PFSK-1 (cell line): ENCODE measurements around the gene CLDN20.

Source experiments
- POLR2AphosphoS5 ChIP-seq: IDR thresholded peaks from 2 replicates; pipeline ENCODE4 v1.6.1; 2012; ENCODE audit warnings: low read depth, mild to moderate bottlenecking, control low read depth, low read length, moderate library complexity
- TAF1 ChIP-seq: IDR thresholded peaks from 2 replicates; pipeline ENCODE4 v1.6.1; 2012; ENCODE audit warnings: low read length, control low read depth, borderline replicate concordance; ENCODE audit not compliant: insufficient read depth
- TF ChIP-seq, protein P1 (sequence below), 2 experiments: IDR thresholded peaks; 2 replicates each; pipeline versions ENCODE4 v1.6.1 to v1.8.0; 2011 to 2012; ENCODE audit warnings: low read depth in 2 of 2, low read length in 2 of 2, control low read depth in 1 of 2, inconsistent platforms in 1 of 2, mild to moderate bottlenecking in 1 of 2, moderate library complexity in 1 of 2; ENCODE audit not compliant: insufficient read depth in 1 of 2

DNA sequence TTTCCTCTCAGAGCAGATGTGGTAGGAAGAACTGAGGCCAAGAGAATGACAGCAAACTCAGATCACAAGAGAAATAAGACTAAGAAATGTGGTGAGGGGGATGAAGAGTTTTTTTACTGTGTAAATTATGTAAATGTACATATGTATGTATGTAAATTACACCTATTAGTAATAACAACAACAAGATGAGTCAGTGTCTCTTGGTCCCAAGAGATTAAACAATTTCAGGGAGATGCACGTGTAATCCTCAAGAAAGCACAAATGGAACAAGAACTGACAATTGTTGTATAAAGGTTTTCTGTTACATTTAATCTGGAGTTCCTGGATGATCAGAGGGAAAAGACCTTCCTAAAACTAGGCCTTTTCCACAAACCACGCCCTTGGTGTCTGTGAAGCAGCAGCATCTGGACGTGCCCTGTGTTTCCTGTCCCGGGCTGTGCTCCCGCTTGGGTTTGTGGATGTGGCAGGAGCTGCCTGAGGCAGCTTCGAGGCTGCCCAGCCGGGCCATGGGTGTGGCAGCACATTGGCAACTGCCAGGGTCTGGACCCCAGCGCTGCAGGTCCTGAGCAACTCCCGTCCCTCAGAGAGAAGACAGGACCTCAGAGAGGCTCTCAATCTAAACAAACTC lies 994 bp downstream of the CLDN20 start:
- TF ChIP-seq POLR2AphosphoS5: no peak
- TF ChIP-seq, protein P1, sequence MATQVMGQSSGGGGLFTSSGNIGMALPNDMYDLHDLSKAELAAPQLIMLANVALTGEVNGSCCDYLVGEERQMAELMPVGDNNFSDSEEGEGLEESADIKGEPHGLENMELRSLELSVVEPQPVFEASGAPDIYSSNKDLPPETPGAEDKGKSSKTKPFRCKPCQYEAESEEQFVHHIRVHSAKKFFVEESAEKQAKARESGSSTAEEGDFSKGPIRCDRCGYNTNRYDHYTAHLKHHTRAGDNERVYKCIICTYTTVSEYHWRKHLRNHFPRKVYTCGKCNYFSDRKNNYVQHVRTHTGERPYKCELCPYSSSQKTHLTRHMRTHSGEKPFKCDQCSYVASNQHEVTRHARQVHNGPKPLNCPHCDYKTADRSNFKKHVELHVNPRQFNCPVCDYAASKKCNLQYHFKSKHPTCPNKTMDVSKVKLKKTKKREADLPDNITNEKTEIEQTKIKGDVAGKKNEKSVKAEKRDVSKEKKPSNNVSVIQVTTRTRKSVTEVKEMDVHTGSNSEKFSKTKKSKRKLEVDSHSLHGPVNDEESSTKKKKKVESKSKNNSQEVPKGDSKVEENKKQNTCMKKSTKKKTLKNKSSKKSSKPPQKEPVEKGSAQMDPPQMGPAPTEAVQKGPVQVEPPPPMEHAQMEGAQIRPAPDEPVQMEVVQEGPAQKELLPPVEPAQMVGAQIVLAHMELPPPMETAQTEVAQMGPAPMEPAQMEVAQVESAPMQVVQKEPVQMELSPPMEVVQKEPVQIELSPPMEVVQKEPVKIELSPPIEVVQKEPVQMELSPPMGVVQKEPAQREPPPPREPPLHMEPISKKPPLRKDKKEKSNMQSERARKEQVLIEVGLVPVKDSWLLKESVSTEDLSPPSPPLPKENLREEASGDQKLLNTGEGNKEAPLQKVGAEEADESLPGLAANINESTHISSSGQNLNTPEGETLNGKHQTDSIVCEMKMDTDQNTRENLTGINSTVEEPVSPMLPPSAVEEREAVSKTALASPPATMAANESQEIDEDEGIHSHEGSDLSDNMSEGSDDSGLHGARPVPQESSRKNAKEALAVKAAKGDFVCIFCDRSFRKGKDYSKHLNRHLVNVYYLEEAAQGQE (IDR thresholded peaks at IDR 0.05; ENCODE audit: insufficient read depth in 1 of 2, low read depth in 2 of 2, low read length in 2 of 2): no peak
- TF ChIP-seq TAF1: no peak
